GM23248 (cell line): ENCODE data around the gene PTPRF. TPM values are rescaled to one million over a fixed set of nuclear protein-coding genes. Genes with fewer than 3 reads are reported as not detected.
A peak's percentile ranks its signal among the peaks of the same experiment; 100 is the strongest.

Source experiments
- DNase-seq: peaks from one replicate; pipeline ENCODE4 v3.0.0-alpha.2; 2015
- H2AFZ ChIP-seq: fragments of 200-600 bp; sonication (generic); 2 replicates; pipeline ENCODE4 v1.6.1; 2016; ENCODE audit warnings: antibody characterized with exemption
- H3F3A ChIP-seq: fragments of 200-600 bp; sonication (generic); 2 replicates; pipeline ENCODE4 v1.6.1; 2016; ENCODE audit warnings: mild to moderate bottlenecking, antibody characterized with exemption, mixed run types; ENCODE audit not compliant: insufficient read depth
- H3K27ac ChIP-seq: fragments of 200-600 bp; sonication (generic); 2 replicates; pipeline ENCODE4 v1.5.1; 2016; ENCODE audit warnings: mild to moderate bottlenecking
- H3K27me3 ChIP-seq: fragments of 200-600 bp; sonication (generic); replicated peaks from 2 replicates; pipeline ENCODE4 v1.6.1; 2016; ENCODE audit warnings: mild to moderate bottlenecking; ENCODE audit not compliant: insufficient read depth
- H3K36me3 ChIP-seq: fragments of 200-600 bp; sonication (generic); 2 replicates; pipeline ENCODE4 v1.6.1; 2016; ENCODE audit warnings: low read depth, mild to moderate bottlenecking
- H3K4me1 ChIP-seq: fragments of 200-600 bp; sonication (generic); 2 replicates; pipeline ENCODE4 v1.6.1; 2016; ENCODE audit warnings: mild to moderate bottlenecking; ENCODE audit not compliant: insufficient read depth
- H3K4me2 ChIP-seq: fragments of 200-600 bp; sonication (generic); one replicate; pipeline ENCODE4 v1.6.1; 2016; ENCODE audit warnings: mild to moderate bottlenecking; ENCODE audit not compliant: unreplicated experiment
- H3K4me3 ChIP-seq: fragments of 200-600 bp; sonication (generic); 2 replicates; pipeline ENCODE4 v1.5.1; 2016; ENCODE audit warnings: mild to moderate bottlenecking
- H3K79me2 ChIP-seq: fragments of 200-600 bp; sonication (generic); 2 replicates; pipeline ENCODE4 v1.6.1; 2016; ENCODE audit warnings: mild to moderate bottlenecking; ENCODE audit not compliant: insufficient read depth
- H3K9ac ChIP-seq: fragments of 200-600 bp; sonication (generic); 2 replicates; pipeline ENCODE4 v1.6.1; 2016; ENCODE audit warnings: mild to moderate bottlenecking
- H3K9me2 ChIP-seq: fragments of 200-600 bp; sonication (generic); 2 replicates; pipeline ENCODE4 v1.6.1; 2016; ENCODE audit warnings: mixed run types, mild to moderate bottlenecking, moderate library complexity; ENCODE audit not compliant: insufficient read depth
- H3K9me3 ChIP-seq: fragments of 200-600 bp; sonication (generic); one replicate; pipeline ENCODE4 v1.6.1; 2017; ENCODE audit warnings: low read depth
- H4K20me1 ChIP-seq: fragments of 200-600 bp; sonication (generic); 2 replicates; pipeline ENCODE4 v1.6.0; 2016; ENCODE audit not compliant: insufficient read depth
- EZH2 ChIP-seq: fragments of 200-600 bp; sonication (generic); IDR thresholded peaks from 2 replicates; pipeline ENCODE4 v1.6.1; 2018; ENCODE audit warnings: antibody characterized with exemption, mild to moderate bottlenecking; ENCODE audit not compliant: insufficient read depth, poor library complexity, severe bottlenecking
- EZH2phosphoT487 ChIP-seq: fragments of 200-600 bp; sonication (generic); IDR thresholded peaks from 2 replicates; pipeline ENCODE4 v1.6.1; 2018; ENCODE audit warnings: antibody characterized with exemption, moderate library complexity, mild to moderate bottlenecking, low read depth; ENCODE audit not compliant: insufficient read depth
- WGBS, 2 experiments: methylation state at CpG; one replicate each; pipeline ENCODE4 v1.1.6; 2015 to 2017; ENCODE audit warnings: low lambda C conversion rate in 2 of 2, low coverage in 1 of 2; ENCODE audit errors: missing lambda C conversion rate in 2 of 2; 5-methylcytosine and 5-hydroxymethylcytosine counted together
- in situ Hi-C: fragments of 300-500 bp; cut with MboI; formaldehyde crosslinking; loops from 2 replicates; pipeline ENCODE4 v1.15.0; 2020
- polyA plus RNA-seq: library from polyadenylated mRNA; unstranded; fragments of >200 nt; fragmentation: Nextera tagmentation; extraction: Ambion mirVana; gene quantifications from 2 replicates; pipeline ENCODE4 v1.2.1, GENCODE V29; 2016
- total RNA-seq: library from RNA; depleted of rRNA; stranded (reverse); fragments of >200 nt; shearing (Covaris generic); gene quantifications from 2 replicates; pipeline ENCODE4 v1.2.3, GENCODE V29; 2014

The PTPRF gene
- total and polyA plus RNA-seq, 2 experiments from 2014 or later, result 14.0 to 15.0 TPM

DNA sequence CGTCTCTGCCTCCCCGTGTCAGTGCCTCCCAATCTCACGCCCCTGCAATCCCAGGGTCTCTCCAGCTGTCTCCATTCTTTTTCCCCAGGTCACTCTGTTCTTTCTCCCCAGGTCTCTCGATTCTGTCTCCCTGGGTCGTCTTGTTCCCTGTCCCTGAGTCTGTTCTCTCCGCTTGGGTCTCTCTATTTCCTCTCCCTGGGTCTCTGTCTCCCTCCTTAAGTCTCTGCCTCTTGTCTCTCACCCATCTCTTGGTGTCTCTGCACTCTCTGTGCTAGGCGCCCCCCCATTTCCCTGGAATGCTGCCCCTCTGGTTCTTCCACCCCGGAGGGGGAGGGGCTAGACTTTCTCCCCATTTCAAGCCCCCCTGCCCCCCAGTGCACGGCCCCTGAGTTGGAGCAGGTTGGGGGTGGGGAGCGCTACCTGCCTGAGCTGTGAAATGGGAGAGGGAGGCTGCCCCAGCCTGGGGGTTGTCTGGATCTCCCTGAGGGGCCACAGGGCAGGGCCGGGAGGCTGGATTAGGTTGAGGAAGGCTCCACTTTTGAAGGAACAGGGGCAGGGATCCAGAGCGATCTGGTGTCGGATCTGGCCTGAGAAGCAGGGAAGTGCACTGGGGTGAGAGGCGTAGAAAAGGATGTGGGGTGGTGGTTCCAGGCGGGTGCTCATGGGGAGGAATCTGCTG, 1.4 kb downstream of the PTPRF start:
- Histone ChIP-seq H3K79me2 (peaks cover 3% of the 10 kb centered on the region; the same call in 1 of the 2 replicates), H3K27ac (no peak overlapping the region), H3K36me3 (no peaks in the 10 kb centered on the region), H2AFZ (peak overlapping the region; percentile 84), H3K4me1 (peaks cover 4% of the 10 kb centered on the region; the same call in 1 of the 2 replicates), H3K4me2 (peak overlapping the region; percentile 50), H4K20me1 (no peaks in the 10 kb centered on the region), H3K9me2 (no peaks in the 10 kb centered on the region), H3F3A (peaks cover 8% of the 10 kb centered on the region; the same call in 1 of the 2 replicates), H3K9me3 (no peaks in the 10 kb centered on the region), H3K9ac (peak overlapping the region; percentile 70), H3K27me3 (no peaks in the 10 kb centered on the region), H3K4me3 (peak overlapping the region; percentile 76)
- DNase-seq, result peak; percentile 30
- in situ Hi-C loops, result loop anchor here (10.0 to 25.0 kb wide), 2 partner anchors 113 to 405 kb away; partner anchors contain the start of genes ARTN and IPO13
- 18 to 22% methylated on average over 15 of the region's 15 CpGs for WGBS, 2 experiments
- TF ChIP-seq EZH2 (no peak), EZH2phosphoT487 (no peak)

DNA sequence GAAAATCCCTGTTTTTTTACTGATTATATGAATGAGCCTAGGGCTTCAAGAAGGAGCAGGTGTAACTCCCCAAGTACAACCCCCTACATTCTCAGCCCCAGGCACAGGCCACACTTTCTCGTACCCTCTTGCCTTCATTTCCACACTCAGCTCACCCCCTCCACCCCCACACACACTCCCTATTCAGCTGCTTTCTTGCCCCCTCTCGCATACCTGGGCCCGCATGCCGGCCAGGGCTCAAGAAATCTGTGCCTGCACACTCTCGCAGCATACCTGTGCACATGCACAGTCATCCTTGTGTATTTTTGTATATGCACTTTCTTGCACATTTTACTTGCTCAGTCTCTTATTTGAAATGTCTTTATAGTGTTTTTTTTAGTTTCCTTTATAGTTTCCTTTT, 2.0 kb downstream of the PTPRF start:
- DNase-seq, result no peak
- Histone ChIP-seq H4K20me1 (no peaks in the 10 kb centered on the region), H3K4me1 (peaks cover 4% of the 10 kb centered on the region; the same call in 1 of the 2 replicates), H3K9me2 (no peaks in the 10 kb centered on the region), H3K4me3 (no peak overlapping the region), H3K4me2 (no peak overlapping the region), H3K27me3 (no peaks in the 10 kb centered on the region), H3K27ac (no peak overlapping the region), H3K79me2 (peaks cover 3% of the 10 kb centered on the region; the same call in 1 of the 2 replicates), H2AFZ (no peak overlapping the region), H3K9ac (no peak overlapping the region; the same call in 1 of the 2 replicates), H3K36me3 (no peaks in the 10 kb centered on the region), H3K9me3 (no peaks in the 10 kb centered on the region), H3F3A (peaks cover 8% of the 10 kb centered on the region; the same call in 1 of the 2 replicates)
- 72 to 74% methylated on average over 5 of the region's 5 CpGs for WGBS, 2 experiments
- in situ Hi-C loops, result loop anchor here (10.0 to 25.0 kb wide), 2 partner anchors 112 to 405 kb away; partner anchors contain the start of genes ARTN and IPO13
- no peak for TF ChIP-seq EZH2phosphoT487
- no peak for TF ChIP-seq EZH2

DNA sequence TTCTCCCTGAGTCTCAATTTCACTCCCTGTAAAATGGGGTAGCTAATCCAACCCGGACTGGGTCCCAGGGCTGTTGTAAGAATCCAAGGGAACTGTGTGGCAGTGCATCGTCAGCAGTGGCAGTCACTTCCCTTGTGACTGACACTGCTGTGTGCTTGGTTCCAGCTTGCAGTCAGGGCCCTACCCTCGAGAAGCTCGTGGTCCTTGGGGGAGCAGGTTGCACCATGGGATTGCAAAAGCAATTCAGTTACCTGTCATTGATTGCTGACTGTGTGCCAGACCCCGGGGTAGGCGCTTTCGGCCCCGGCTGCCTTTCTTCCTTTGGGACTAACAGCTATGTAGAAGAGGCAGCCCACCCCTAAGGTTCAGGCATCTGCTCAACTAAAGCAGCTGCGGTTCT, 2.9 kb downstream of the PTPRF start:
- peaks cover 8% of the 10 kb centered on the region; the same call in 1 of the 2 replicates for H3F3A ChIP-seq
- H3K4me3 ChIP-seq, result no peak overlapping the region
- TF ChIP-seq EZH2 (no peak), EZH2phosphoT487 (no peak)
- H3K79me2 ChIP-seq, result peaks cover 3% of the 10 kb centered on the region; the same call in 1 of the 2 replicates
- H3K9me3 ChIP-seq, result no peaks in the 10 kb centered on the region
- WGBS, 2 experiments, result 42 to 43% methylated on average over 9 of the region's 9 CpGs
- H3K9ac ChIP-seq, result no peak overlapping the region
- H3K4me2 ChIP-seq, result no peak overlapping the region
- no peaks in the 10 kb centered on the region for H3K36me3 ChIP-seq
- in situ Hi-C loops, result loop anchor here (10.0 to 25.0 kb wide), 2 partner anchors 111 to 404 kb away; partner anchors contain the start of genes ARTN and IPO13
- no peak overlapping the region for H2AFZ ChIP-seq
- no peak for DNase-seq
- no peak overlapping the region for H3K27ac ChIP-seq
- H4K20me1 ChIP-seq, result no peaks in the 10 kb centered on the region
- no peaks in the 10 kb centered on the region for H3K9me2 ChIP-seq
- no peaks in the 10 kb centered on the region for H3K27me3 ChIP-seq
- peaks cover 4% of the 10 kb centered on the region; the same call in 1 of the 2 replicates for H3K4me1 ChIP-seq

DNA sequence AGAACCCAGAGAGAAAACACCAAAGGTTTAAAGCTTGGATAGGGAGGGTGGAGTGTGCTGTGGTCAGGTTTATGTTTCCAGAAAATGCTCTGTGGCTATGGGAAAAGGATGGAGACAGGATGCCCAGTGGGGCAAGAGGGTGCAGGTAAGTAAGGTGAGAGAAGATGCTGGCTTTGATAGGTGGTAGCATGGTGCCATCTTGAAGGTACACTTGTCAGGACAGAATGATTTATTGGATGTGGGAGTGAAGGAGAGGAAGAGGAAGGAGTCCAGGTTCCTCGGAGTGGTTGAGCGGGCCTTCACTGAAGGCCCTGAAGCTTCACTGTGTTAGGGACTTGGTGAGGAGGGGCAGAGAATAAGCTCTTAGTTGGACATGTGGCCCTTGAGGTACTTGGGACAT, 3.6 kb downstream of the PTPRF start:
- Histone ChIP-seq H3K27me3 (no peaks in the 10 kb centered on the region), H3K4me3 (no peak overlapping the region), H3K36me3 (no peaks in the 10 kb centered on the region), H3K27ac (no peak overlapping the region), H3K9me3 (no peaks in the 10 kb centered on the region), H4K20me1 (no peaks in the 10 kb centered on the region), H3K4me2 (no peak overlapping the region), H3K4me1 (peaks cover 4% of the 10 kb centered on the region; the same call in 1 of the 2 replicates), H3K79me2 (peaks cover 3% of the 10 kb centered on the region; the same call in 1 of the 2 replicates), H3K9me2 (no peaks in the 10 kb centered on the region), H3F3A (peaks cover 8% of the 10 kb centered on the region; the same call in 1 of the 2 replicates), H3K9ac (no peak overlapping the region), H2AFZ (no peak overlapping the region)
- 77 to 83% methylated on average over 2 of the region's 2 CpGs for WGBS, 2 experiments
- TF ChIP-seq EZH2phosphoT487 (no peak), EZH2 (no peak)
- in situ Hi-C loops, result loop anchor here (10.0 to 25.0 kb wide), 2 partner anchors 111 to 403 kb away; partner anchors contain the start of genes ARTN and IPO13
- no peak for DNase-seq
